ENCODE measurements around the gene AKNAD1.
"Not testable (repeated sequence)": the region's sequence is repeated elsewhere in the genome, so short reads cannot be mapped to it uniquely, and the experiment has no call there.

Gene AKNAD1, protein sequence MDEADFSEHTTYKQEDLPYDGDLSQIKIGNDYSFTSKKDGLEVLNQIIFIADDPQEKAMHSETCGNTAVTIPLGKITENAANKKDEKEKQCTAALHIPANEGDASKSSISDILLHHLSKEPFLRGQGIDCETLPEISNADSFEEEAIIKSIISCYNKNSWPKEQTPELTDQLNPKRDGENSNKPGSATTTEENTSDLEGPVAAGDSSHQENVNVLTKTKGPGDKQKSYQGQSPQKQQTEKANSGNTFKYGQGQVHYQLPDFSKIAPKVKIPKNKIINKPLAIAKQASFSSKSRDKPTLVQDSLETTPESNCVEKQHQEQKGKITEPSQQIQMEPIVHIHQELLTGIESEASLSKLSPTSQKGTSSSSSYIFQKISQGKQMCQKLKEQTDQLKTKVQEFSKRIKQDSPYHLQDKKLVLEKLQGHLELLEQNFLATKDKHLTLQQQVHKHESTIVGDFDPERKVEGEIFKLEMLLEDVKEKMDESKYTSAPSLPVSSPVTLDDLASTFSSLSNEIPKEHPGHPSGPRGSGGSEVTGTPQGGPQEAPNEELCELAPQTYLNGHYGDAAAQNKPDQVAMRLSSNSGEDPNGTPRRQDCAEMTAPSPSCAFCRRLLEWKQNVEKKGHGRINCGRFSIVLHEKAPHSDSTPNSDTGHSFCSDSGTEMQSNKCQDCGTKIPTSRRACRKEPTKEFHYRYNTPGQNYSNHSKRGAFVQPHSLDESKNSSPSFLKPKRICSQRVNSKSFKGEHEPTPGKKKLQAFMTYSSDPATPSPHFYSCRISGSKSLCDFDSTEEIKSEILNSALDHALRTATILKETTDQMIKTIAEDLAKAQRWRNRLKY

DNA sequence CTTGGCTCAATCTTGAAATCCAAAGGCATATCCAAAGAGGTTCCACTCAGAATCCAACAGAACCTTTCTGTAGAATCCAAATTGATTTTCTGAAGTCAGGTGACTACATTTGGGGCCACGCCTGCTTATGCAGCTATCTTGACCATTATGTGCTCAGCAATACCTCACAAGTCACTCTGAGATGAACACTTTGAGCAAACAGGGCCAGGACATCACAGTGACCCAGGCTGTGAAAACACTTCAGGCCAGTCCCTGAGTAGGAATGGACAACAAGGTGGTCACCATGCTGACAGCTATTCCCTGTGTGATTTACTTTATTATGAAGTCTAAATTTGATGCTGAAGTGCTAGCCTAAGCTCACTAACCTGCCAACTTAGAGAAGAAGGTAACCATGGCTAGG is at the start of gene AKNAD1:
TSS of gene AKNAD1 (minus strand) at position 101 of the 400 bp plus-strand sequence. CDS start 4,430 bp downstream, outside the sequence.
- no peak for DNase-seq

DNA sequence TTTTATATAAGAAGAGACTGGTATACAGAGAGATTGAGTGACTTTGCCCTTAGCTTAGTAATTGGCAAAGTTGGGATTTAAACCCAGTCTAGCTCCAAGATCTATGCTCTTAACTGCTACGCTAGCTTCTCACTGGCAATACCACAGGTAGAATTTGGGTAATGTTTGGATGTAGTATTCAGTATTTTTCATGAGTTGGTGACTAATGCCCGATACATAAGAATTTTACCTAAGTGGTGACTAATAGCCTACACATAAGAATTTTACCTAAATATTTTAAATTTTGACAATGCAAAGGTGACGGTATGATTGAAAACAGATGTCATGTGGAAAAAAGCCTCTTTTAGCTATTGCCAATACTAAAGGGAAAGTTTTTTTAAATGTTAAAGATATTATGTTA is 44.2 kb upstream of the AKNAD1 start:
- no peak for DNase-seq

DNA sequence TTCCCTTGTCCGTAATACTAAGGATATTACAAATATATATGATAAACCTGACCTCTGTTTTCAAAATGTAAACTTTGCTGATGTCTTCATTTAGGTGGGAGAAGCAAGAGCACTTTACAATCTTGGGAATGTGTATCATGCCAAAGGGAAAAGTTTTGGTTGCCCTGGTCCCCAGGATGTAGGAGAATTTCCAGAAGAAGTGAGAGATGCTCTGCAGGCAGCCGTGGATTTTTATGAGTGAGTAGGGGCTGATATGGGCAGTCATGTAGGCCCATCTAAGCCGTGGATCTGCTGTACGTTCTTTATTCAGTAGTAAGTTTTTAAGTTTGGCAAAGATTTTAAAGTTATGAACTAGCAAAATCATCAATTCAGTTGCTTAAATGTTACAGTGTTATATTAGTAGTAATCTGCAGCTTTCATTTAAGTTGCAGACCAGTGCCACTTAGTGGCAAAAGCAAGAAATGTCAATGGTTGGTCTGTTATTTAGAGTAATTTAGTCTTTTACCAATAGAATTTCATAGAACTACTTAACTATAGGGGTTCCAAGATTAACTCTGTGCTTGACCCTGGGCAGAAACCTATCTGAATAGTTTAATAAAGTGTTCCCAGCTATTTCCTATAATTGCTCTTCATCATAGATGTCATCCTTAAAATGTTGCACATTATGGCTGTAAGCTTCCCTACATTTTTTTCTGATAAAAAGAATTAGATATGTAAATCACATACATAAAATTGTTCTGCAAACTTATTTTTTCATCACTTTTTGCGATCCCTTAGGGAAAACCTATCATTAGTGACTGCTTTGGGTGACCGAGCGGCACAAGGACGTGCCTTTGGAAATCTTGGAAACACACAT is 41.2 kb upstream of the AKNAD1 start:
- peak; percentile 29 to 73 for DNase-seq

DNA sequence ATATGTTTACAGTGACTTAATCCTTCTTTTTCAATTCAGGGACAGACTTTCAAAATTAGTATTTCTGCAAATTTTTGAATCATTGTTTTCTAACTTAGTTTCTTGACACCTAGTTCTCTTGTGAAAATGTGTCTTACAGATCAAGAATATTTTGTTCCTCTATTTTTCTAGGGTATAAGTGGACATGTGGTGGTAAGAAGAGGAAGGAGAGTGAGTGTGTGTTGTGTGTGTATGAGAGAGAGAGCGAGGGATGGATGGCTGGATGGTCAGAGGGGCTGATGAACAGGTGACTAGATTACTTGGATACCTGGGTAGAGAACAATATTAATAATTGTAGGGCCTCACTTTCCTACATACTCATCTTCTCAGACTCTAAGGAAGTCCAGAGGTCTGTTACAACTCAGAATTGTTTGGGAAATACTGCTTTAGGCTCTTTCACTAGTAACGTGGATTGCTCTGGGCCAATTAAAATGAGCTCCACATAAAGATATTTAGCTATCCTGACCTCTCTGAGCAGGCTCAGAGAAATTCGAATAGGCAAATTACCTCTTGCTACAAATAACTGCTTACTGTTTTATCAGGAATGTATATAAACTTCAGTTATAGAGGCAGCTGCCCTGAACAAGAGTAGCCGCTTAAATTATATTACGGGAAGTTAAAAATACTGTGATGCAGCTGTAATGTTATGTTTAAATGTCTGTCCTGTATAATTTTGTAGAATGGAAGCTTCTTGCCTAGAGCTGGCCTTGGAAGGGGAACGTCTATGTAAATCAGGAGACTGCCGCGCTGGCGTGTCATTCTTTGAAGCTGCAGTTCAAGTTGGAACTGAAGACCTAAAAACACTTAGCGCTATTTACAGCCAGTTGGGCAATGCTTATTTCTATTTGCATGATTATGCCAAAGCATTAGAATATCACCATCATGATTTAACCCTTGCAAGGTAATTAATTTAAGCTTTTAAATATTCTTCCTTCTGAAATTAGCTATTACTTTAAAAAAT is 39.6 kb upstream of the AKNAD1 start:
- no peak for DNase-seq

DNA sequence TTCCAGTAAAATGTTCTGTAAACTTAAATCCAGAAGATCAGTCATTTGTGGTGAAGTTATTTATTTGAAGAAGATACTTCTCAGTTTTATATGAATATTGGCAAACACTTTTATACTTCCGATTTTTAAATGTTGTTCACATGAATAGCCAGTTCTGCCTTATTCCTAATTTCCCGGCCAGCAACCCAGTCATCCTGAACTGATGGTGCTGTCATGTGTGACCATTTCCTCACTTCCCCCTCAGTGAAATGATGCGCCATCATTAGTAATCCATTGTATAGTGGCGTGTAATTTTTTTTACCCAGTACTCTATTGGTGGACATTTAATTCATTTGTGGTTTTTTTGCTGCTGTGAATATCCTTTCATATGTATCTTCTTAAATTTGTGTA is 36.2 kb upstream of the AKNAD1 start:
- DNase-seq, result no peak

DNA sequence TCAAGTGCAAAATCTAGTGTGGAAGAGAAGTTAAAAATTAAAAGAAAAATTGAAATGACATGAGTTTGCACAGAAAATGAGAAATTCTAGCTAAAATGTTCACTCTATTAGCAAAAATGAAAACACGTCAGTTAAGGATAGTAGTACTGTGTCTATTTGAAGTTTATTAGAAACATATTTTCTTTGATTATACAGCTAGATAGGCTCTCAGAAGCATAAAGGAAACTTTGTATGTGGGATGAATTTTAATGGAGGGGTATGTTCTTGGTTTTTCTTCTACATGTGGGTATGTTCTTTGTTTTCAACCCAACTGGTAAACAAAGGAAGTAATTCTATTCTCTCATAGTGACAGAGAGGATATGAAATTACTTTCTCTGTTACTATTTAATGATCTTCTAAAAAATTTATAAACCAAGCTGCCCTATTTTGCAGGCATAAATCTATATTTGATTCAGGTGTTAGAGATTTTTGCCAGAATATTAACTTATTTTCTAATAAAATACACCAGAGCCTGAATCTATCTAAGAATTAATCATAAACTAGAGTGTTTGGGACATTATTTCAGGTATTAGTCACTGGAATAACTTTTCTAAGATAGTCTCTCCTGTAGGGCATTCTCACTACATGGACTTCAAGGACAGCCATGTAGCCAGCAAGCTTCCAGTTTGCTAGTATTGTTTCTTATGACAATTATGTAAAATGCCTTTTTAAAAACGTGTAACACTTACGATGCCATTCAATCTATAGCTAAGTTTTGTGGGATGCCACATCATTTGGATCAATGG is 35.7 kb upstream of the AKNAD1 start:
- no peak for DNase-seq

DNA sequence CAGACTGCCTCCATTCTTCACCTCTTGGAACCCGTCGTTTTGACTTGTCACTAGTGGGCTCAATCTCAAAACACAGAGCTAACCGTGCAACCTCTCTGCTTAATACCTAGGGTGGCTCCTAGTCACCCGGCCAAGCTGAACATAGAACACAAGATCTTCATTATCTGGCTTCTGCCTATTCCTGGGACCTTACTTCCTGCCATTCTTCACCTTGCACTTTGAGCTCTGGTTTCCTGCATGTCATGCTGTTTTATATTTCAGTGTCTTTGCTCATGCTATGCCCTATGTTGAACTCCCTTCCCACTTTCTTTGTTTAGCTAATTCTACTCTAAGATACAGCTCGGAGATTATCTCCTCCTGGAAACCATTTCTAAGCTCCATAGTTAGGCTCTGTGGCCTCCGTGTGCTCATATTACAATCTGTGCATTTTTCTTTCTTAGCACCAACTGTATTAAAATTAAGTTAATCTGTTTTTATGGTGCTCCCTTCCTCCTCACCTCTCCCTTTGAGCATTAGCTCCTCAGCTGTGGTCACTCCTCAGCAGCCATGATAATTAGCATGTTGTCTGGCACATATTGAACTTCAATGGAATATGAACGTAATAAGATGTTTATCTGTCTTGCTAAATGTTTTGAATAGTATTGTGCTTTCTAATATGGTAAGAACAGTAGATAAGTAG is 33.0 kb upstream of the AKNAD1 start:
- no peak for DNase-seq

DNA sequence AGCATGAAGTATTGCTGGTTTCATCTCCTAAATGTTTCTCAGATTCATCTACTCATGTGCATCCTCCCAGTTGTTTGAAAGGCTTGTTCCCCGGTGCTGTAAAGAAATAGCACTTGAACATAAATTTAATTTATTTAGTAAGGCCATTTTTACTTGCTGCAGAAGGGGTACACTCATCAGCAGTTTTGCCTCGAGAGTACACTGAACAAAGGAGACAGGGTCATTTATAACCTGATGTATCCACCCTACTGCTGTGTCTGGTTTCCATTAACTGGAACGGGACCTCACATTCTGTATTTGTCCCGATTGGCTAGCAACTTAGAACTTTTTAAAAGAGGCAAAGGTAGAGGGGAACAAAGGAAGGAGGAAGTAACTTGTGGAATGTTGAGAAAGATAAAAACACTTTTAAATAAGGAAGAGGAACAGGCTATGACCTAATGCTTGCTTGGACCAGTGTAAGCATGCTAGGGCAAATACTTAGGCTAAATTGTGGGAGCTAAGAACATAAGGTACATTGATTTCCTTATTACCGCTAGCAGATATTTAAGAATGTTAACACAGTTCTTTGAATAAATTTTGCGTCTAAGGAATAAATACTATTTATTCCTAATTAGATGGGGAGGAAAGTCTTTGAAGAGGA is 32.2 kb upstream of the AKNAD1 start:
- not testable (repeated sequence) for DNase-seq

DNA sequence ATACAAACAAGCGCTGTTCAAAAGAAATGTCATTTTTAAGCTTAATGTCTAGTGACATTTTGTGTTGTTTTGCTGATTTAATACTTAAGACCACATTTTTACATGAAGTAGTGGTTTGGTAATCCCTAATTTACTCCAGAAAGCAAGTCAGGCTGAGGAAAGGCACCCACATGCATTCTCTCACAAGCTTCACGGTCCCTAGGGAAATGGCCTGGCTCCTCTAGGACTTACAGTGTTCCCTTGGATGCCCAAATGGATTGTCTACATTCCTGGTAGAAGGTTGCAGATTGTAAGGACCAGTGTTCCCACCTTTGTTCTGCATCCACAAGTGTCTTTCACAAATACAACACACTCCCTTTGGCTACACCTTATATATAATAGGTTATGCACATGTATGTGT is 29.4 kb upstream of the AKNAD1 start:
- no peak for DNase-seq

DNA sequence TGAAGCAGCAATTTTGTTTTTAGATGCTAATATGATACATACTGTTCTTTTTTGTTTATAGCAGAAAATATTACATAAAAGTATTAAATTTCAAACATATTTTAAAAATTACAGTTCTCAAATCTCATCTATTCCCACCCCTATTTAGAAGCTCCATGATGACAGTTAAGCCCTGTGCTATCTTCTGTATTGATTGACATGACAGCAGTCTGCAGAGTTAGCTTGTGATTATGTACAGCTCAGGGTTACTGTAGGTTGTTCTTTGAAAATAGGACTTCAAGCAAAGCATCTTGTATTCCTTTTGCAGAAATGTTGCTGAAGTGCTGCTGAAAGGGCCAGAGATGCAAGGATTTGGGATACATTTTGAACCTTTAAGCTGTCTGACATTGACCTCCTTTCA is 28.1 kb upstream of the AKNAD1 start:
- DNase-seq, result no peak

DNA sequence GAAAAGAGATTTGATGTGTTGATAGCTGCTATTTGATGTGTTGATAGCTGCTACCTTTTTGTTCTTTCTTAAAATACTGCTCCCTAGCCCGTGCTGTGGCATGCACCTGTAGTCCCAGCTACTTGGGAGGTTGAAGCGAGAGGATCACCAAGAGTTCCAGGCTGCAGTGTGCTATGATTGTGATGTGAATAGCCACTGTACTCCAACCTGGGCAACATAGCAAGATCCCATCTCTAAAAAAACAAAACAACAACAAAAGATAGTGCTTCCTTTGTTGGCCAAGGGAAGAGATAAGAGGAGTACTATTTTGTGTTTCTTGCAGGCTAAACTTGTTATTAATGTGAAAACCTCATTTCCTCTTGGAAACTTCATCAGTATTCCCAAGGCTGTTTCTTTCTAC is 25.9 kb upstream of the AKNAD1 start:
- DNase-seq, result no peak

DNA sequence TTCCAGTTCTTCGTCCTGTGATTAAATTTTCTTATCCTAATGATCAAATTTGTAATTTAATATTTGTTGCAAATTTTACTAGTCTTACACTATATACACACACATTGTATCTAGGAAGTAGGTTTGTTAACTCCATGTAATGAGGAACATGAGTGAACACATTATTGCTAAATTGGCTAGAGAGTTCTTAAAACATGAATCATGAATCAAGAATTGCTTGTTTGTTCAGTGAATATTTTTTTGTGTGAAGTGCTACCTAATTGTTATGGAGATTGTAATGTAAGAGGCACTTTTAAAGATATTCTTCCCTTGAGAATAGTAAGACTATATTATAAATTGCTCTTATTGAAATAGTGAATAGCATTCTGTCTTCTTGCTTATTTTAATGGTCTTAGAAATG is 24.5 kb upstream of the AKNAD1 start:
- DNase-seq, result no peak

DNA sequence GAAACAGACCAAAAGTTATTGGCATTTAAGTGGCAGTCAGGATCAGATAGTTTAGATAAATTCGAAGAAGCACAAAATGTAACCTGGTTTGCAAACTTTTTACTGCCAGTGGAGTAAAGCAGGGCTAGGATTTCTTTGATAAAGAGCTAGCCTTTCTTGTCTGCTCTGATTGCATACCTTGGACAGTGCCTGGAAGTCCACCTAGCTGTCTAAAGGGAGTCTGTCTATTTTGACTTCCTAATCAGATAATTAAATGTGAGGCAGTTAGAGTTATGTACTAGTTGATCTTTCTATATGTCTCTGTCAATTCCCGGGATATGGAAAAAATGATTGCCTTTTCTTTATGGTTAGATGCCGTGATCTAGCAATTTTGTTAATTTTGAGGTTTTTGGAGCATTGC is 24.0 kb upstream of the AKNAD1 start:
- DNase-seq, result no peak

DNA sequence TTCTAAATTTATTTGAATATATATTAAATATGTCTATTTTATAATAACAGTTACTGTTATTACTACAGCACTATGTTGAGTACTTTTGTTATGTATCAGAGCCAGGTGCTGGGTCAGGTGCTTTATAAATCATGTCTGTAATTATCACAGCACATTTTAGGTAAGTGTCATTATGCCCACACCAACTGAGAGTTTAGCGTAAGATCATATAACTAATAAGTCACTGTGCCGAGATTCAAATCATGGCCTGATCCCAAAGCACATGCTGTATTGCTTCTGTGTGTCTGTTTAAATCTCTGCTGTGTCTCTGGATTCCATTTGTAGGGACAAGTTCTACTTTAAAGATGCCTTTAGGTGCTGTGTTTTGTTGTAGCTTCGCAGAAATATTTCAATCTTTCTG is 21.8 kb upstream of the AKNAD1 start:
- DNase-seq, result no peak

DNA sequence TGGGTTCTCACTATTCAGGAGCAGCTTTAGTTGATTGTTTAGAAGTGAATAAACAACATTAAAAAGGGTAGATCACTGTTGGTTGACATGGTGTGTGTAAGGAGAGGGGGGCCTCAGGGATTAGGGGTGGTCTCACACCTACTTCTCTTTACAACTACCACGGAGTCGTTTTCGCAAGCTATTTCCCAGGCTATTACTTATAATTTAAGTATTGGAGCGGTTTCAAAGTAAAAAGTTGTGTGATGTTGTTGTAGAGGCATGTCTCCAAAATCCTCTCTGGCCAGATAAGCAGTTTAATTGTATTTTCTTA is 21.2 kb upstream of the AKNAD1 start:
- no peak for DNase-seq

DNA sequence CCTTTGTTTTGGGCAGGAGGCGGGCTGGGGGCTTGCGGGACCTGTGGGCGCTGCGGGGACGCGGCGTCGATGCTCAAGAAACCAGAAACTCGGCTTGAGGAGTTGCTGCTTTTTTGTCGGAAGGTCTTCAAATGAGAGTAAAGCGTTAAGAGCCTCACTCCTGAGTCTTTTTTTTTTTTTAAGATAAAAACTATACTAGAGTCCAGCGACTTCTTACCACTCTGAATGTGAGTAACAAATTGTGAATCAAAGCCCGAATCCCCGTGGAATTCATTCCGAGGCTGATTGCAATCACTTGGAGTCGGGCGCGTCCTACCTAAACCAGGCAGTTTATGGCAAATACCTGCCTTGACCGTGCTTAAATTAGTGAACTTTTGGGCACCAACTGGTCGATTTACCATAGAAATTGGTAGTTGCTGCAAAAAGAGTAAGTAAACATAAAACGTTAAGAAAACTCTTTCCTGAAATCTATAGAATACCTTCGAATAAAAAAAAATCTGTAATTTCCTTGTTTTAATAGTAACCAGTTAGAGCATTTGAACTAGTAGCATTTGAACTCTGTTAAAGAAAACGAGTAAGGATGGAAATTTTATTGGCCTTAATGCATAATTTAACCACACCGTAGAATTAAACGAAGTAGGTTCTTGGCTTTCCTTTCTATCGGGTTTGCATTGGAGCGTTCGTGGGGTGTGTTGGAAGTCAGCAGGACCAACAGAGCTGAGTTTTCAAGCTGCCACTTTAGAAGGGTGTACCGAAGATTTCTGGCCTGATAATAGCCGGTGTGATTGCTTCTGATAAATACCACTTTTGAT is 20.7 kb upstream of the AKNAD1 start:
- no peak for DNase-seq

DNA sequence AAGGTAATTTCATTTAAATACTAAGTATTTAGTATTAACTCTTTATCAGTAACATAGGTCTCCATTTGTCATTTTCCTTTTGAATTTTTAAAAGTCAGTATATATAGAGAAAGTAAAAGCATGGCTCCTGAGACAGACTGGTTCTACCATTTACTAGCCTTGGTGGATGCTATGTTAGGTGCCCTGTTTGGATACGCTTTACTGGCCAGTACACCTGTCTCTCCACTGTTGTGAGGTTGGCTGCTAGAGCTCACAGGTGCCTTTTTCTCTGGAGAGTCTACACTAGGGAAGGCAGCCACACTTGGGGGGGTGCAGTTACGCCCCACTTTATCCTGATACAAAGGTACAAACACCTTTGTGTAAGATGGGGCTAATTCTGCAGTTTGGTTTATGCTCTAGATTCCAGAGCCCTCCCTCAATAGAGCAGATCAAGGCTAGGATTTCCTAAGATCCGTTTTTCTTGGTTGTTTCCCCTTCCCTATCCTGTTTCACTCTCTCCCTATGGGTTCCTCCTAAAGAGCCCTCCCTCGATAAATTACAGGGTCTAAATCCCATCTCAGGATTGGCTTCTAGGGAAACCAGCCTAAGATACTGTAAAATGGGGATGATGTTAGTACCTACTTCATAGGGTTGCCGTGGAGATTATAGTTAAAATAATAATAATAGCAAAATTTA is 14.3 kb upstream of the AKNAD1 start:
- DNase-seq, result no peak

DNA sequence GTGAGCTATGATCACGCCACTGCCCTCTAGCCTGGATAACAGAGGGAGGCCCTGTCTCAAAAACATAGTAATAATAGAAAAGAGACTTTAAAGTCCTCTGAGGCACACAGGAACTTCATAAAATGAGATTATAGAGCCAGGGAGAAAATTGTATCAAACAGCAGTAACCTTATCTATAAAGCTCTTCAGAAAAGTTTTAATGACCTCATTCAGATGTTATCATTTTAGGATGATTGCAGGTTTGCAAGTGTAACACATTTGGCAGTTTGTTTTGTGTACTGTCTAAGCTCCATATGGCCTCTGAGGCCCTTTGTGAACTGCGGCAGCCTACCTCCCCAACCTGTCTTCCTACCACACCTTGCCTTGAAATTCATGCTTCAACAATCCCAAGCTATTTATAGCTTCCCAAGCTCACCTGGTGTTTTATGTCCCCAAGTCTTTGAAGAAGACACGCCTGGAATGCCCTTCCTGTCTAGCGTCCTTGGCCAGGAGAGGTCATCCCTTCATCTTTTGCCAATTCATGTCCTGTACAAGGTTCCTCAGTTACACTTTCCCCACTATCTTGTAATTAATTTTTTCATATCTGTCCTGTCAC is 8.5 kb upstream of the AKNAD1 start:
- no peak for DNase-seq

Data from CD4-positive, alpha-beta T cell treated with Interferon alpha-2 for 1 hour (primary cell).